ENCODE results near the gene RAD51AP2. TPM values are rescaled to one million over a fixed set of nuclear protein-coding genes. Genes with fewer than 3 reads are reported as not detected.

Gene RAD51AP2
- total and polyA plus RNA-seq, 2 of the 8 experiments (the other 6 are each of a cell fraction or from before 2014, with no cell fraction given) = 0.02 to 0.20 TPM

GRCh38 chr2:17522303-17522702, 4.1 kb upstream of the RAD51AP2 start:
- Histone ChIP-seq H3K23ac (ENCODE audit: insufficient read length) (no peak overlapping the region), H2BK12ac (ENCODE audit: low read depth, low read length) (no peak overlapping the region), H3K27me3 (replicated peaks in 1 of 4; ENCODE audit: control insufficient read depth in 3 of 4, extremely low read depth in 1 of 4, insufficient read depth in 3 of 4, low read length in 3 of 4) (no peaks in the 10 kb centered on the region), H3K27ac (ENCODE audit: low read depth, low read length) (no peak overlapping the region), H3K4me1 (replicated peaks in 1 of 4; ENCODE audit: control insufficient read depth in 3 of 4, insufficient read depth in 4 of 4, low read length in 3 of 4) (peaks cover 0 to 4% (median 1%) of the 10 kb centered on the region in 4 experiments; a peak in 3 of 7 replicates), H2AK5ac (ENCODE audit: low read depth, low read length) (no peak overlapping the region), H2BK20ac (ENCODE audit: low read length) (no peak overlapping the region), H3K79me2 (ENCODE audit: control insufficient read depth in 1 of 2, insufficient read depth in 2 of 2, low read length in 2 of 2) (no peaks in the 10 kb centered on the region), H3K23me2 (ENCODE audit: low read depth, low read length) (no peaks in the 10 kb centered on the region), H3K79me1 (ENCODE audit: low read depth, low read length) (no peaks in the 10 kb centered on the region), H3K4me2 (ENCODE audit: insufficient read depth in 1 of 2, low read depth in 2 of 2, low read length in 2 of 2) (no peak overlapping the region), H4K20me1 (replicated peaks in 1 of 2; ENCODE audit: control insufficient read depth in 1 of 2, insufficient read depth in 2 of 2, low read length in 2 of 2) (no peaks in the 10 kb centered on the region), H2BK15ac (ENCODE audit: low read length) (no peak overlapping the region), H2BK120ac (replicated peaks; ENCODE audit: low read depth, low read length) (no peak overlapping the region), H3K56ac (replicated peaks; ENCODE audit: insufficient read length, low read depth, low read length) (no peak overlapping the region), H3K9me3 (ENCODE audit: insufficient read depth in 2 of 2, low read depth in 1 of 2, low read length in 1 of 2) (no peaks in the 10 kb centered on the region), H4K8ac (ENCODE audit: extremely low read depth, insufficient read depth, low read length) (no peak overlapping the region), H3K4ac (replicated peaks; ENCODE audit: insufficient read length, low read depth, low read length) (no peak overlapping the region), H2AFZ (ENCODE audit: low read length) (no peak overlapping the region), H4K5ac (ENCODE audit: insufficient read length, low read depth, low read length) (no peak overlapping the region), H4K91ac (replicated peaks; ENCODE audit: insufficient read length, low read length) (no peak overlapping the region), H3K4me3 (ENCODE audit: extremely low read depth in 1 of 4, insufficient read depth in 2 of 4, low read depth in 3 of 4, low read length in 4 of 4) (no peak overlapping the region), H3K18ac (ENCODE audit: extremely low read depth, low read length) (no peak overlapping the region), H3K14ac (ENCODE audit: insufficient read length) (no peak overlapping the region), H3K9ac (replicated peaks in 1 of 4; ENCODE audit: extremely low read depth in 1 of 4, low read depth in 3 of 4, low read length in 3 of 4) (no peak overlapping the region), H3K36me3 (ENCODE audit: control insufficient read depth in 2 of 4, insufficient read depth in 4 of 4, low read length in 3 of 4) (no peaks in the 10 kb centered on the region), H2BK5ac (ENCODE audit: low read depth, low read length) (no peak overlapping the region)
- ChIA-PET POLR2A (ENCODE audit: partially characterized antibody) (interaction anchor here (2.1 kb wide), 1 partner anchor 17 kb away, joined by 14 read pairs; the partner anchor contains the start of gene VSNL1), CTCF (ENCODE audit: partially characterized antibody) (interaction anchor here (0.6 to 3.1 kb wide), 2 partner anchors 123 to 360 kb away, joined by 3 to 11 read pairs; no protein-coding TSS in a partner anchor)
- WGBS, 2 experiments (ENCODE audit: extremely low coverage in 1 of 2, insufficient coverage in 1 of 2, insufficient read length in 1 of 2, insufficient replicate concordance in 2 of 2, low coverage in 1 of 2, low lambda C conversion rate in 2 of 2, missing lambda C conversion rate in 1 of 2) = 91% methylated on average over 6 of the region's 6 CpGs; no CpG with 5 or more reads in 1 of the 2 experiments
- FAIRE-seq (no peak), DNase-seq (ENCODE audit: low read depth in 1 of 2, low spot score in 2 of 2) (no peak)
- TF ChIP-seq E2F6 (IDR thresholded peaks at IDR 0.05) (no peak), HDAC2 (IDR thresholded peaks at IDR 0.05; ENCODE audit: borderline replicate concordance in 1 of 2, low read depth in 2 of 2, low read length in 2 of 2) (no peak), KDM5A (IDR thresholded peaks at IDR 0.05; ENCODE audit: low read length) (no peak), SRF (IDR thresholded peaks at IDR 0.05; ENCODE audit: low read depth, low read length) (no peak), FOSL1 (IDR thresholded peaks at IDR 0.05; ENCODE audit: insufficient read depth, low read depth, low read length) (no peak), SIN3A (conservative IDR thresholded peaks at IDR 0.05 in 1 of 2, IDR thresholded peaks at IDR 0.05 in 1 of 2; ENCODE audit: low read depth in 1 of 2, low read length in 2 of 2) (no peak), HDAC6 (IDR thresholded peaks at IDR 0.05; ENCODE audit: low read depth, low read length) (no peak), SP4 (IDR thresholded peaks at IDR 0.05; ENCODE audit: low read length) (no peak), RAD21 (IDR thresholded peaks at IDR 0.05 in 1 of 2, conservative IDR thresholded peaks at IDR 0.05 in 1 of 2; ENCODE audit: low read depth in 2 of 2, low read length in 2 of 2) (no peak), CHD2 (IDR thresholded peaks at IDR 0.05; ENCODE audit: low read length) (no peak), RNF2 (IDR thresholded peaks at IDR 0.05; ENCODE audit: borderline replicate concordance, low read depth, low read length, missing control alignments, poor library complexity, severe bottlenecking) (no peak)

Data from H1 (cell line).